H1 (cell line): ENCODE data around the gene TTC39A. TPM values are rescaled to one million over a fixed set of nuclear protein-coding genes. Genes with fewer than 3 reads are reported as not detected.

Experiments used
- CTCF ChIA-PET: fragments of 300-600 bp; sonication (Branson Sonifier 250); formaldehyde crosslinking; loops from one replicate; lab custom pipeline; 2021; ENCODE audit not compliant: partially characterized antibody; lab: Charles Lee
- POLR2A ChIA-PET: fragments of 300-600 bp; sonication (Branson Sonifier 250); formaldehyde crosslinking; loops from one replicate; lab custom pipeline; 2021; ENCODE audit warnings: inconsistent platforms; ENCODE audit not compliant: partially characterized antibody; lab: Charles Lee
- DNase-seq, 2 experiments: peaks; one replicate each; pipeline versions ENCODE4 v3.0.0 to v3.0.0-alpha.2; 2010 to 2022; ENCODE audit warnings: low spot score in 2 of 2, low read depth in 1 of 2, mixed read lengths in 1 of 2
- FAIRE-seq: peaks from 2 replicates; lab custom pipeline; 2011; peaks lifted over from hg19 to GRCh38; lab: Jason Lieb, UNC
- H2AFZ ChIP-seq: 2 replicates; pipeline ENCODE4 v1.8.1; 2012; ENCODE audit warnings: low read length, inconsistent platforms
- H2AK5ac ChIP-seq: 2 replicates; pipeline ENCODE4 v1.6.1; 2013; ENCODE audit warnings: low read depth, low read length
- H2BK120ac ChIP-seq: replicated peaks from 2 replicates; pipeline ENCODE3; 2013; ENCODE audit warnings: low read depth, low read length, inconsistent platforms
- H2BK12ac ChIP-seq: 2 replicates; pipeline ENCODE4 v1.6.1; 2013; ENCODE audit warnings: low read depth, low read length
- H2BK15ac ChIP-seq: 2 replicates; pipeline ENCODE4 v1.6.1; 2013; ENCODE audit warnings: low read length
- H2BK20ac ChIP-seq: 2 replicates; pipeline ENCODE4 v1.6.1; 2013; ENCODE audit warnings: low read length
- H2BK5ac ChIP-seq: 2 replicates; pipeline ENCODE4 v1.6.1; 2013; ENCODE audit warnings: low read depth, low read length
- H3K14ac ChIP-seq: 2 replicates; pipeline ENCODE4 v1.6.1; 2013; ENCODE audit warnings: inconsistent platforms; ENCODE audit not compliant: insufficient read length
- H3K18ac ChIP-seq: 2 replicates; pipeline ENCODE4 v1.6.1; 2013; ENCODE audit warnings: low read length; ENCODE audit errors: extremely low read depth
- H3K23ac ChIP-seq: 2 replicates; pipeline ENCODE4 v1.6.1; 2013; ENCODE audit warnings: inconsistent platforms; ENCODE audit not compliant: insufficient read length
- H3K23me2 ChIP-seq: 2 replicates; pipeline ENCODE4 v1.6.1; 2013; ENCODE audit warnings: low read depth, low read length
- H3K27ac ChIP-seq: 2 replicates; pipeline ENCODE4 v1.6.1; 2011; ENCODE audit warnings: low read depth, low read length, inconsistent platforms
- H3K27me3 ChIP-seq, 4 experiments: replicated peaks in 1 of 4; 1 replicate in 1 of 4; 2 replicates in 3 of 4; pipeline versions ENCODE4 v1.6.1 to v1.8.1; 2011 to 2013; ENCODE audit warnings: low read length in 3 of 4, mild to moderate bottlenecking in 3 of 4, inconsistent platforms in 2 of 4, mixed read lengths in 2 of 4, moderate library complexity in 1 of 4; ENCODE audit not compliant: control insufficient read depth in 3 of 4, insufficient read depth in 3 of 4; ENCODE audit errors: extremely low read depth in 1 of 4
- H3K36me3 ChIP-seq, 4 experiments: 2 replicates each; pipeline versions ENCODE4 v1.6.1 to v1.8.1; 2011 to 2013; ENCODE audit warnings: mild to moderate bottlenecking in 4 of 4, low read length in 3 of 4, moderate library complexity in 2 of 4, control low read depth in 1 of 4, inconsistent platforms in 1 of 4; ENCODE audit not compliant: insufficient read depth in 4 of 4, control insufficient read depth in 2 of 4
- H3K4ac ChIP-seq: replicated peaks from 2 replicates; pipeline ENCODE3; 2013; ENCODE audit warnings: low read length, low read depth, mixed read lengths, inconsistent platforms; ENCODE audit not compliant: insufficient read length
- H3K4me1 ChIP-seq, 4 experiments: replicated peaks in 1 of 4; 1 replicate in 1 of 4; 2 replicates in 3 of 4; pipeline versions ENCODE4 v1.6.1 to v1.8.1; 2011 to 2013; ENCODE audit warnings: low read length in 3 of 4, inconsistent platforms in 2 of 4, mixed read lengths in 1 of 4; ENCODE audit not compliant: insufficient read depth in 4 of 4, control insufficient read depth in 3 of 4
- H3K4me2 ChIP-seq, 2 experiments: 2 replicates each; pipeline versions ENCODE4 v1.6.1 to v1.8.1; 2011 to 2013; ENCODE audit warnings: low read depth in 2 of 2, low read length in 2 of 2, control low read depth in 1 of 2, inconsistent platforms in 1 of 2, mild to moderate bottlenecking in 1 of 2; ENCODE audit not compliant: insufficient read depth in 1 of 2
- H3K4me3 ChIP-seq, 4 experiments: fragments of 200-600, 300-600 bp in 1 of 4; sonication (generic), shearing (Covaris generic), sonication (Bioruptor Twin) in 1 of 4; 2 replicates each; pipeline versions ENCODE4 v1.5.1 to v1.8.1; 2011 to 2016; ENCODE audit warnings: low read length in 4 of 4, low read depth in 3 of 4, control low read depth in 2 of 4, inconsistent platforms in 2 of 4, mild to moderate bottlenecking in 2 of 4, mixed read lengths in 1 of 4, moderate library complexity in 1 of 4; ENCODE audit not compliant: insufficient read depth in 2 of 4; ENCODE audit errors: extremely low read depth in 1 of 4
- H3K56ac ChIP-seq: replicated peaks from 2 replicates; pipeline ENCODE3; 2013; ENCODE audit warnings: low read depth, mild to moderate bottlenecking, mixed read lengths, low read length, inconsistent platforms; ENCODE audit not compliant: insufficient read length
- H3K79me1 ChIP-seq: 2 replicates; pipeline ENCODE4 v1.6.1; 2013; ENCODE audit warnings: low read depth, low read length, control low read depth
- H3K79me2 ChIP-seq, 2 experiments: 2 replicates each; pipeline versions ENCODE4 v1.6.1 to v1.8.1; 2012 to 2013; ENCODE audit warnings: low read length in 2 of 2, mild to moderate bottlenecking in 2 of 2, inconsistent platforms in 1 of 2; ENCODE audit not compliant: insufficient read depth in 2 of 2, control insufficient read depth in 1 of 2
- H3K9ac ChIP-seq, 4 experiments: replicated peaks in 1 of 4; 1 replicate in 1 of 4; 2 replicates in 3 of 4; pipeline versions ENCODE4 v1.6.1 to v1.8.1; 2011 to 2013; ENCODE audit warnings: low read depth in 3 of 4, low read length in 3 of 4, control low read depth in 2 of 4, mild to moderate bottlenecking in 2 of 4, moderate library complexity in 2 of 4, inconsistent platforms in 1 of 4; ENCODE audit errors: extremely low read depth in 1 of 4
- H3K9me3 ChIP-seq, 2 experiments: 2 replicates each; pipeline versions ENCODE4 v1.6.1 to v1.8.1; 2012 to 2013; ENCODE audit warnings: mild to moderate bottlenecking in 2 of 2, moderate library complexity in 2 of 2, control low read depth in 1 of 2, inconsistent platforms in 1 of 2, low read depth in 1 of 2, low read length in 1 of 2, mixed read lengths in 1 of 2; ENCODE audit not compliant: insufficient read depth in 2 of 2
- H4K20me1 ChIP-seq, 2 experiments: replicated peaks in 1 of 2; 2 replicates each; pipeline versions ENCODE3 to v1.8.1; 2011 to 2013; ENCODE audit warnings: inconsistent platforms in 2 of 2, low read length in 2 of 2, mild to moderate bottlenecking in 1 of 2; ENCODE audit not compliant: insufficient read depth in 2 of 2, control insufficient read depth in 1 of 2
- H4K5ac ChIP-seq: 2 replicates; pipeline ENCODE4 v1.6.1; 2013; ENCODE audit warnings: low read length, low read depth, mixed read lengths, inconsistent platforms; ENCODE audit not compliant: insufficient read length
- H4K8ac ChIP-seq: 2 replicates; pipeline ENCODE4 v1.8.0; 2013; ENCODE audit warnings: mild to moderate bottlenecking, moderate library complexity, low read length, inconsistent platforms; ENCODE audit not compliant: insufficient read depth; ENCODE audit errors: extremely low read depth
- H4K91ac ChIP-seq: replicated peaks from 2 replicates; pipeline ENCODE3; 2013; ENCODE audit warnings: low read length, mixed read lengths, inconsistent platforms; ENCODE audit not compliant: insufficient read length
- BACH1 ChIP-seq: IDR thresholded peaks from 2 replicates; pipeline ENCODE4 v1.6.1; 2012; ENCODE audit warnings: low read length, improper control_type of control experiment
- CBX8 ChIP-seq: fragments of 300-800, 300-1000 bp; sonication (generic); IDR thresholded peaks from 2 replicates; pipeline ENCODE4 v1.7.1; 2016; ENCODE audit warnings: low read depth, low read length, borderline replicate concordance
- CHD1 ChIP-seq: IDR thresholded peaks from 2 replicates; pipeline ENCODE4 v1.6.1; 2012; ENCODE audit warnings: low read depth, low read length, improper control_type of control experiment
- CHD2 ChIP-seq: IDR thresholded peaks from 2 replicates; pipeline ENCODE4 v1.6.1; 2012; ENCODE audit warnings: low read length, improper control_type of control experiment
- EGR1 ChIP-seq: IDR thresholded peaks from 2 replicates; pipeline ENCODE4 v1.6.1; 2011; ENCODE audit warnings: low read depth, low read length, borderline replicate concordance
- EZH2 ChIP-seq: fragments of 200-600 bp; sonication (generic); IDR thresholded peaks from 2 replicates; pipeline ENCODE4 v1.7.1; 2012; ENCODE audit warnings: low read depth, mild to moderate bottlenecking, moderate library complexity, low read length, inconsistent platforms; ENCODE audit not compliant: severe bottlenecking
- POLR2A ChIP-seq, 2 experiments: IDR thresholded peaks; 1 replicate in 1 of 2; 2 replicates in 1 of 2; pipeline ENCODE4 v1.6.1; 2011; ENCODE audit warnings: low read depth in 2 of 2, low read length in 2 of 2, mild to moderate bottlenecking in 2 of 2; ENCODE audit errors: control extremely low read depth in 1 of 2
- POLR2AphosphoS5 ChIP-seq: IDR thresholded peaks from 2 replicates; pipeline ENCODE4 v1.6.1; 2011; ENCODE audit warnings: low read depth, low read length
- RNF2 ChIP-seq: fragments of 200-900, 300-1000 bp; sonication (generic); IDR thresholded peaks from 2 replicates; pipeline ENCODE4 v1.7.1; 2016; ENCODE audit warnings: borderline replicate concordance, low read depth, mild to moderate bottlenecking, antibody characterized with exemption, low read length; ENCODE audit not compliant: poor library complexity, severe bottlenecking; ENCODE audit errors: missing control alignments
- SIN3A ChIP-seq, 2 experiments: IDR thresholded peaks in 1 of 2; conservative IDR thresholded peaks in 1 of 2; 2 replicates each; pipeline ENCODE4 v1.6.1; 2011 to 2012; ENCODE audit warnings: low read length in 2 of 2, improper control_type of control experiment in 1 of 2, low read depth in 1 of 2, mild to moderate bottlenecking in 1 of 2
- SRF ChIP-seq: IDR thresholded peaks from 2 replicates; pipeline ENCODE4 v1.6.1; 2011; ENCODE audit warnings: mild to moderate bottlenecking, low read depth, low read length, moderate library complexity
- SUZ12 ChIP-seq: fragments of 200-600 bp; sonication (generic); IDR thresholded peaks from 2 replicates; pipeline ENCODE4 v1.6.1; 2012; ENCODE audit warnings: mild to moderate bottlenecking, inconsistent platforms, low read length, moderate library complexity, mixed read lengths
- TEAD4 ChIP-seq: IDR thresholded peaks from 2 replicates; pipeline ENCODE4 v1.6.1; 2012; ENCODE audit warnings: low read depth, low read length, inconsistent platforms, mixed read lengths
- YY1 ChIP-seq: IDR thresholded peaks from 2 replicates; pipeline ENCODE4 v1.6.1; 2011; ENCODE audit warnings: low read depth, mild to moderate bottlenecking, low read length
- WGBS, 2 experiments: shearing (Covaris generic) in 1 of 2; methylation state at CpG; one replicate each; pipeline versions ENCODE4 v1.1.6 to v1.1.7; 2013 to 2015; ENCODE audit warnings: low lambda C conversion rate in 2 of 2, mixed read lengths in 2 of 2, inconsistent platforms in 1 of 2, low coverage in 1 of 2, missing lambda C conversion rate in 1 of 2; ENCODE audit not compliant: insufficient replicate concordance in 2 of 2, insufficient coverage in 1 of 2, insufficient read length in 1 of 2; ENCODE audit errors: extremely low coverage in 1 of 2, missing lambda C conversion rate in 1 of 2; 5-methylcytosine and 5-hydroxymethylcytosine counted together
- polyA plus RNA-seq, 7 experiments: library from polyadenylated mRNA; depleted of rRNA in 3 of 7; stranded (reverse) in 5 of 7; unstranded in 2 of 7; fragments of >200 nt in 5 of 7; fragments of 200-250 nt in 2 of 7; gene quantifications; 1 replicate in 5 of 7; 2 replicates in 1 of 7; 4 replicates in 1 of 7; pipeline versions ENCODE4 v1.2.1 to v1.2.3, GENCODE V29; 2011 to 2013; ENCODE audit warnings: missing spikeins in 2 of 7, mixed read lengths in 2 of 7
- total RNA-seq: library from RNA; stranded (reverse); fragmentation: NEBNext Ultra II Directional; extraction: Animal tissue kit (Norgen Biotek cat#: 25700); gene quantifications from 2 replicates; pipeline ENCODE4 v1.2.1, GENCODE V29; 2021
- TF ChIP-seq, protein P1 (sequence below): IDR thresholded peaks from 2 replicates; pipeline ENCODE4 v1.6.1; 2011; ENCODE audit warnings: low read depth, mild to moderate bottlenecking, low read length; ENCODE audit not compliant: insufficient read depth

TTC39A gene
- total and polyA plus RNA-seq, 2 of the 8 experiments (the other 6 are each of a cell fraction or from before 2014, with no cell fraction given), result 5.5 to 5.8 TPM

DNA sequence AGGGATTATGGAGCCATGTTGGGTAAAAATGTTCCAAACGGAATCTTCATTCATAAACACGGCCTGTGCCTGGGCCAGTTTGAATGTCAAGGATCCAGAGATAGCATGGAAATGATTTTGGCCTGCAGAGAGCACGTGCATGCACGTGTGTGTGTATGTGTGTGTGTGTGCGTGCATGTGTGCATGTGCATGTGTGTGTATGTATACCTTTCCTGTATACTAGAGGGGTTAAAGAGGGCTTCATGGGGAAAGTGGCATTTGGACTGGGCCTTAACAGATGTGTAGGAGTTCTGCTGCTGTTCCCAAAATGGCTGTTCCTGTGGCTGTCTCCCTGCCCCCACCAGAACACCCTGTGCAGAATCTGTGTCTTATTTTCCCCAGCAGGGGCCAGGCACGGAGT is 21.7 kb downstream of the TTC39A start:
- Histone ChIP-seq H3K4ac (no peak overlapping the region), H4K8ac (no peak overlapping the region), H3K27me3 (no peaks in the 10 kb centered on the region), H2BK20ac (no peak overlapping the region), H3K23me2 (no peaks in the 10 kb centered on the region), H3K9ac (no peak overlapping the region), H3K4me1 (peaks cover 0 to 6% (median under 1%) of the 10 kb centered on the region in 4 experiments; a peak in 2 of 7 replicates), H3K23ac (no peak overlapping the region), H3K56ac (no peak overlapping the region), H2BK15ac (no peak overlapping the region), H3K9me3 (no peaks in the 10 kb centered on the region), H3K18ac (no peak overlapping the region), H3K27ac (no peak overlapping the region), H3K14ac (no peak overlapping the region), H3K79me1 (no peaks in the 10 kb centered on the region), H4K5ac (no peak overlapping the region), H3K4me2 (no peak overlapping the region), H2BK12ac (no peak overlapping the region), H2AK5ac (no peak overlapping the region), H4K20me1 (no peaks in the 10 kb centered on the region), H2AFZ (no peak overlapping the region), H3K79me2 (no peaks in the 10 kb centered on the region; a peak in 1 of 4 replicates), H3K36me3 (no peaks in the 10 kb centered on the region), H3K4me3 (no peak overlapping the region), H2BK5ac (no peak overlapping the region), H2BK120ac (no peak overlapping the region), H4K91ac (no peak overlapping the region)
- FAIRE-seq, result no peak
- WGBS, 2 experiments, result 89% methylated on average over 6 of the region's 6 CpGs; no CpG with 5 or more reads in 1 of the 2 experiments
- ChIA-PET CTCF (interaction anchor here (0.9 to 1.3 kb wide), 2 partner anchors 9 to 12 kb away, joined by 3 to 4 read pairs; no protein-coding TSS in a partner anchor), POLR2A (no interaction called here)
- no peak for DNase-seq
- TF ChIP-seq SIN3A (conservative IDR thresholded peaks at IDR 0.05 in 1 of 2, IDR thresholded peaks at IDR 0.05 in 1 of 2; ENCODE audit: low read depth in 1 of 2, low read length in 2 of 2) (no peak), RNF2 (no peak), EZH2 (no peak), BACH1 (no peak), CHD1 (no peak), SUZ12 (no peak), TEAD4 (no peak), SRF (no peak), CHD2 (no peak), POLR2A (IDR thresholded peaks at IDR 0.05; ENCODE audit: control extremely low read depth in 1 of 2, low read depth in 2 of 2, low read length in 2 of 2) (no peak), CBX8 (no peak), POLR2AphosphoS5 (no peak), YY1 (no peak), EGR1 (no peak)
- TF ChIP-seq, protein P1, sequence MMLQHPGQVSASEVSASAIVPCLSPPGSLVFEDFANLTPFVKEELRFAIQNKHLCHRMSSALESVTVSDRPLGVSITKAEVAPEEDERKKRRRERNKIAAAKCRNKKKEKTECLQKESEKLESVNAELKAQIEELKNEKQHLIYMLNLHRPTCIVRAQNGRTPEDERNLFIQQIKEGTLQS, result no peak
